Mesothelial cell of epicardium (in vitro differentiated cells): ENCODE results near the gene CEP72. TPM values are rescaled to one million over a fixed set of nuclear protein-coding genes. Genes with fewer than 3 reads are reported as not detected.
"Not testable (repeated sequence)": the region's sequence is repeated elsewhere in the genome, so short reads cannot be mapped to it uniquely, and the experiment has no call there.

Source experiments
- DNase-seq, 2 experiments: peaks; one replicate each; pipeline ENCODE4 v3.0.0; 2021; ENCODE audit warnings: low spot score in 2 of 2; ENCODE audit not compliant: unreplicated experiment in 2 of 2
- H3K27ac Mint-ChIP-seq: 2 replicates; pipeline ENCODE4 v1.8.0; 2021; ENCODE audit warnings: mixed read lengths
- H3K27me3 Mint-ChIP-seq: 2 replicates; pipeline ENCODE4 v1.8.0; 2021; ENCODE audit warnings: low read depth, mixed read lengths
- H3K36me3 Mint-ChIP-seq: 2 replicates; pipeline ENCODE4 v1.8.0; 2021; ENCODE audit warnings: mixed read lengths
- H3K4me1 Mint-ChIP-seq: 2 replicates; pipeline ENCODE4 v1.8.0; 2021; ENCODE audit warnings: mixed read lengths
- H3K4me3 Mint-ChIP-seq: 2 replicates; pipeline ENCODE4 v1.8.0; 2021; ENCODE audit warnings: mild to moderate bottlenecking, moderate library complexity, mixed read lengths
- H3K9me3 Mint-ChIP-seq: 2 replicates; pipeline ENCODE4 v1.8.0; 2021; ENCODE audit warnings: mixed read lengths
- total RNA-seq: library from RNA; stranded (reverse); gene quantifications from 3 replicates; pipeline ENCODE4 v1.2.1, GENCODE V29; 2021
- TF ChIP-seq, protein P1 (sequence below): fragments of 200-600 bp; sonication (generic); IDR thresholded peaks from one replicate; pipeline ENCODE4 v1.5.0; 2021; ENCODE audit warnings: antibody characterized with exemption; ENCODE audit not compliant: unreplicated experiment

Gene CEP72
- total RNA-seq, 1 donor from 2014 or later, result 20.3 TPM

DNA sequence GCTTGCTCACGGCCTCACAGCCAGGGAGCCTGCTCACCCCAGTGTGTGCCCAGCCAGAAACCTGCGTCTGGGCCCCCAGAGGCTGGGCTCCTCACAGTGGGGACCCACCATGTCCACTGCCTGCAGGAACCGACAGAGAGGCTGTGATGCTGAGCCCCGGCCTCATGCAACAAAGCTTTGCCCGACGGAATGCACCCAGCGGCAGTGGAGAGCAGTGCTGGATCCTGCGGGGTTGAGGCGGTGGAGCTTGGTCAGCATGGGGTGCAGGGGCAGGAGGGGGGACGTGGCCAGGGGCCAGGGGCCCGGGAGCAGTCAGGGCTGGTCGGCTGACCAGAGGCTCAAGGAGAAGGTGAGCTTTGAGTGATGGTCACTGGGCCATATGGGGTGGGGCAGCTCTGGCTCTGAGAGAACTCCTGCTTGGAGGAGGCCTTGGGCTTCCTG is 7.7 kb upstream of the CEP72 start:
- Mint-ChIP-seq H3K27ac (no peak overlapping the region), H3K27me3 (peaks cover 45% of the 10 kb centered on the region), H3K36me3 (no peaks in the 10 kb centered on the region), H3K4me1 (no peaks in the 10 kb centered on the region), H3K4me3 (no peak overlapping the region), H3K9me3 (no peaks in the 10 kb centered on the region)
- TF ChIP-seq, protein P1, sequence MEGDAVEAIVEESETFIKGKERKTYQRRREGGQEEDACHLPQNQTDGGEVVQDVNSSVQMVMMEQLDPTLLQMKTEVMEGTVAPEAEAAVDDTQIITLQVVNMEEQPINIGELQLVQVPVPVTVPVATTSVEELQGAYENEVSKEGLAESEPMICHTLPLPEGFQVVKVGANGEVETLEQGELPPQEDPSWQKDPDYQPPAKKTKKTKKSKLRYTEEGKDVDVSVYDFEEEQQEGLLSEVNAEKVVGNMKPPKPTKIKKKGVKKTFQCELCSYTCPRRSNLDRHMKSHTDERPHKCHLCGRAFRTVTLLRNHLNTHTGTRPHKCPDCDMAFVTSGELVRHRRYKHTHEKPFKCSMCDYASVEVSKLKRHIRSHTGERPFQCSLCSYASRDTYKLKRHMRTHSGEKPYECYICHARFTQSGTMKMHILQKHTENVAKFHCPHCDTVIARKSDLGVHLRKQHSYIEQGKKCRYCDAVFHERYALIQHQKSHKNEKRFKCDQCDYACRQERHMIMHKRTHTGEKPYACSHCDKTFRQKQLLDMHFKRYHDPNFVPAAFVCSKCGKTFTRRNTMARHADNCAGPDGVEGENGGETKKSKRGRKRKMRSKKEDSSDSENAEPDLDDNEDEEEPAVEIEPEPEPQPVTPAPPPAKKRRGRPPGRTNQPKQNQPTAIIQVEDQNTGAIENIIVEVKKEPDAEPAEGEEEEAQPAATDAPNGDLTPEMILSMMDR, result no peak
- DNase-seq, result no peak

DNA sequence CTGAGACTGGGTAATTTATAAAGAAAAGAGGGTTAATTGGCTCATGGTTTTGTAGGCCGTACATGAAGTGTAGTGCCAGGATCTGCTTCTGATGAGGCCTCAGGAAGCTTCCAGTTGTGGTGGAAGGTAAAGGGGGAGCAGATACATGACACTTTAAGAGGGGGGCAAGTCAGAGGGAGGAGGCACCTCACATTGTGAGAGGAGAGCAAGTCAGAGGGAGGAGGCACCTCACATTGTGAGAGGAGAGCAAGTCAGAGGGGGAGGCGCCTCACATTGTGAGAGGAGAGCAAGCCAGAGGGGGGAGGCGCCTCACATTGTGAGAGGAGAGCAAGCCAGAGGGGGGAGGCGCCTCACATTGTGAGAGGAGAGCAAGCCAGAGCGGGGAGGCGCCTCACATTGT is 7.0 kb upstream of the CEP72 start:
- not testable (repeated sequence) for H3K36me3 Mint-ChIP-seq, H3K27ac Mint-ChIP-seq, DNase-seq, H3K9me3 Mint-ChIP-seq, H3K4me3 Mint-ChIP-seq, H3K4me1 Mint-ChIP-seq
- peaks cover 40% of the 10 kb centered on the region for H3K27me3 Mint-ChIP-seq

DNA sequence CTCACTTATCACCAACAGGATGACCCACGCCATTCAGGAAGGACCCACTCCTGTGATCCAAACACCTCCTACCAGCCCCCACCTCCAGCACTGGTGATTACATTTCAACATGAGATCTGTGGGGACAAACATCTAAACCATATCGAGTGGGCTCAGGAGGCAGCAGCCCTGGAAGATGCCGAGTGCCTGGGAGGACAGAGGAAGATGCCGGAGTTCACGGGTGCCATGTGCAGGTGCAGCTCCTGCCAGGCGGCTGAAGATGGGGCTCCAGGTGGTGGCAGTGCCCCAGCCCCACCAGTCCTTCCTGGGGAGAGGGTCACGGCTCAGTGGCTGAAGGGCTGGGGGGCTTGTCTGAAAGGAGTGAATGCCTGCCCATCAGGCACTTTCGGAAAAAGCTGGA is 6.1 kb upstream of the CEP72 start:
- H3K4me1 Mint-ChIP-seq, result peaks cover 3% of the 10 kb centered on the region
- H3K27me3 Mint-ChIP-seq, result peaks cover 32% of the 10 kb centered on the region
- H3K9me3 Mint-ChIP-seq, result no peaks in the 10 kb centered on the region
- peak in 1 of 2 experiments; percentile 31 for DNase-seq
- H3K27ac Mint-ChIP-seq, result no peak overlapping the region
- H3K4me3 Mint-ChIP-seq, result no peak overlapping the region
- no peaks in the 10 kb centered on the region for H3K36me3 Mint-ChIP-seq
- TF ChIP-seq, protein P1, result no peak

DNA sequence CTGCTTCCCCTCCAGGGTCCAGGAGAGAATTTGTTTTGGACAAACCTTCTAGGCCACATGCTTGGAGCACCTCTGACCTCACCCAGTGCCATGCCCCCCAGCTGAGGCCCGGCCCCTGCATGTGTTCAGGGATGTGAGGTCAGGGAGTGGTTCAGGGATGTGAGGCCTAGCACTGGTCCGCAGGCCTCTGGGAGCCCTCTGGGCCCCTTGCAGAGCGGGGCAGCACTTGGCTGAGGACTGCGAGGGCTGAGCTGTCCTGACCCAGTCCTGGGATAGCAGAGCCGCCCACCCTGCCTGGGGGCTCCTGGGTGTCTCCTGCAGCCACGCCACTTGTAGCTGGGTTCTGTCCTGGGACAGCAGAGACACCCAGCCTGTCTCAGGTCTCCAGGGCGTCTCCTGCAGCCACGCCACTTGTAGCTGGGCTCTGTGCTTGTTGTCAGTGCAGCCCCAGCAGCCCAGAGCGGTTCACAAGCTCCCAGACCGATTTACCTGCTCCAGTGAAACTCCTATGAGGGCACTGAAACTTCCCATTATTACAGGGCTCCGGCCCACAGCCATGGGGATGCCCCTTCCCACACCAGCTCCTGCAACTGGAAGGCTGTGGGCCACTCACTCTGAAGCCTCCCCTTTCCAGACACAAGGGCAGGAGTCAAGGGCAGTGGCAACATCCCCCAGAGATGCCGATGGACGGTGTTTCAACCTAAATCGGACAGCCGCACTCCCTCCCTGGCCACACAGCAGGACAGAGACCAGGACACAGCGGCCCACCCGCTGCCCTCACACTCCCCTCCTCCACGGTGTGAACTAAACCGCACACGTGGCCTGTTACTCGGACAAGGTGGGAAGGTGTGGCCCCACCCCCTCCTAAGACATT is 5.4 kb upstream of the CEP72 start:
- H3K4me1 Mint-ChIP-seq, result peaks cover 8% of the 10 kb centered on the region
- TF ChIP-seq, protein P1, result no peak
- peaks cover 30% of the 10 kb centered on the region for H3K27me3 Mint-ChIP-seq
- no peaks in the 10 kb centered on the region for H3K36me3 Mint-ChIP-seq
- H3K4me3 Mint-ChIP-seq, result no peak overlapping the region
- DNase-seq, result peak in 1 of 2 experiments; percentile 27
- H3K27ac Mint-ChIP-seq, result no peak overlapping the region
- H3K9me3 Mint-ChIP-seq, result no peaks in the 10 kb centered on the region

DNA sequence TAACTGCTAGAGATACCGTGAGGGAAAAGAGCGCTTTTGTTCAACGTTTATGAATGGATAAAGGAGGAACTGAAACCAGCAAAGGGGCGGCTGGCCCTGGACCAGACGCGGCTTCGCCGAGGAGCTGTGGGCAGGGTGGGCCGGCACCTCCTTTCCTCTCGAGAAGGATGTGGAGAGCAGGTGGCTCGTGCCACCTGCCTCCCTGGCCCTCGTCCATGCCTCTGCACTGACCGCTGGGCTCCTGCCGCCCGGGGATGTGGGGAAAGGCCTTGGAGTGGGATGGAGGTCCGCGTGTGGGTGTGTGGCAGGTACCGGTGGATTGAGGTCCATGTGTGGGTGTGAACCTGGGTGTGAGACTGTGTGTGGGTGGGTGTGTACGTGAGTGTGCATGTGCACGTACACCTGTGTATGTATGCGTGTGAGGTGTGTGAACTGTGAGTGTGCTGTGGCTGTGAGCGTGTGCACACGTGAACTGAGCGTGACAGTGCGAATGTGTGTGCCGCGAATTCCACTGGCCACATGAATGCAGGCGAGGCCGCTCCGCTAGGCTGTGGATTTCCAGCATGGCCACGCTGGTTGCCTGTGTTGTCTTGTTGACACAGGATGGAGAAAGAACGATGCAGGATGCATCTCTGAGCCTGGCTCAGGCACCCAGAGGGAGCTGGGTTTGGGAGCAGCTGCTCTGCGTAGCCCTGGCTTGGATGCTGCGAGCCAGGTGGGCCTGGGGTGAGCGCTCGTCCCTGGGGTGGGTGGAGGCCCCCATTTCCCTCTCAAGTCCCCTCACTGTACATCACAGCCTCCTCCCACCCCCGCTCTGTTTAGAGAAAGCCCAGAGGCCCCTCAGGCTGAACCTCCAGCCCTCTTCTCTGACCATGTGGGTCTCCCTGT is 4.4 kb upstream of the CEP72 start:
- Mint-ChIP-seq H3K36me3 (peaks cover 2% of the 10 kb centered on the region), H3K27me3 (peaks cover 22% of the 10 kb centered on the region), H3K4me1 (peaks cover 10% of the 10 kb centered on the region), H3K4me3 (no peak overlapping the region), H3K27ac (no peak overlapping the region), H3K9me3 (peaks cover under 1% of the 10 kb centered on the region)
- peak in 1 of 2 experiments; percentile 36 for DNase-seq
- TF ChIP-seq, protein P1, result no peak
